GM21576 (cell line): ENCODE results near the gene GAD1.

ENCODE experiments used
- ATAC-seq: cut with Tn5 transposase; IDR thresholded peaks from one replicate; pipeline ENCODE4 v1.9.1; 2021; ENCODE audit warnings: mild to moderate bottlenecking, moderate library complexity; ENCODE audit not compliant: unreplicated experiment

The GAD1 gene

DNA sequence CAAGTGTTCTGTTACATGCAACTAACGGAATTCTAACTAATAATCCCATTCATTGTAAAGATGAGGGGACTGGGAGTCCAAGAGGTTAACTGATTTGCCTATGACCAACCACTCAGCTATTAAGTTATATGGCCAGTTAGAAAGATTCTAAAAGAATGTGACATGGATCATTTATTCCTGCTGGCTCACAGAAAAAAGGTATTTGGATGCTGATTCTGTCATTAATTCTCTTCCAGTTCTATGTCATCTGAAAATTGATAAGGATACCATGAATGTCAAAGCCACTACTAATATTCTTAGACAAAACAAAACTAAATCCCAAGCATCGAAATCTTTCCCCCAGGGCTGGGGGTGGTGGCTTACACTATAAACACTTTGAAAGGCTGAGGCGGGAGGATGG is 71.2 kb downstream of the GAD1 start:
- ATAC-seq, result no peak

GRCh38 chr2:170891893-170892292 is 75.2 kb downstream of the GAD1 start:
- ATAC-seq, result no peak

DNA sequence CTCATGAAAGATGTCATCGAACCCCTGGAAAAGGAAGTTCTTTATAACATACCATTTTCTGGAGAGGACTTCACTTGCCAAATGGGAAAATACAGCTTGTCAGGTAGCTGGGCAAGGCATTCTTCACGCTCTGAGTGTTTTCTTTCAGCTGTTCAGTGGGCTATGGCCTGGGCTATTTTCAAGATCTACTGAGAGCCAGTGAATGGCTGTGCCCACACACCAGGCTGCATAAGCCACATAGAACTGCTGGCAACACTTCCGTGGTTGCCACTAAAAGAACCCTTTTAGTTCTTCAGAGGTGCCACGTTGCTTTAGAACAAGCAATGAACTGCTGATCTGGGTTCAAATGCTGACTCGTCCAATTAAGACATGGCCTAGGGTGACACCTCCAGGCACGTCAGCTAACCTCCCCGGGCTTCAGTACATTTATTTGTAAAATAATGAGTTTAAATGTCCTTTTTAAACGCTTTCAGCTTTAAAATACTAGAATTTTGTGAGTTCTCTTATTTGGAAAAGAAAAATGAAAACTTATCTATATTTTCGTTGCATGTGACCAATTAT is 75.8 kb downstream of the GAD1 start:
- ATAC-seq, result no peak

GRCh38 chr2:170895023-170895757 is 78.5 kb downstream of the GAD1 start:
- no peak for ATAC-seq

GRCh38 chr2:170896622-170897021 is 79.9 kb downstream of the GAD1 start:
- ATAC-seq, result no peak

DNA sequence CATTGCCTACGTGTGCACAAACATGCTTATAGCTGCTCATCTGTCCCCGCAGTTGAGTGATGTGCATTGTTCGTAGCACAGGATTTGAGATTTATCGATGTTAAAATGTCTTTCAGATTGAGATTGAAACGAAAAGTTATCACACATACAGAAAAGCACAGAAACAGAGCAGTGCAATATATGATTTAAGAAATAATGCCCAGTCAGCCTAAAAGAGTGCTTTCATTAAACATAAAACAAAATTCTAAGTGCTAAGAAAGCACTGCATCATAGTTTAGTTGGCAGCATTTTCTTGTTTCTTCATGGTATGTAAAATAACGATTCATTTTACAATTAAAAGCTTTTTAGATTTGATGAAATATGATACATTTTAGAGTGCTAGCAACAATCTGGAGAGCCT is 80.4 kb downstream of the GAD1 start:
- no peak for ATAC-seq

GRCh38 chr2:170905864-170906263 is 89.2 kb downstream of the GAD1 start:
- ATAC-seq, result no peak
